ENCODE results near the gene KDM7A.
A peak's percentile ranks its signal among the peaks of the same experiment; 100 is the strongest.
"Not testable (repeated sequence)": the region's sequence is repeated elsewhere in the genome, so short reads cannot be mapped to it uniquely, and the experiment has no call there.

Gene KDM7A

GRCh38 chr7:140176811-140177702 is at the start of gene KDM7A:
Gene KDM7A (minus strand): TSS chr7:140176983. CDS start chr7:140176937, 46 bp downstream.
- DNase-seq (ENCODE audit: low spot score): peak; percentile 94

DNA sequence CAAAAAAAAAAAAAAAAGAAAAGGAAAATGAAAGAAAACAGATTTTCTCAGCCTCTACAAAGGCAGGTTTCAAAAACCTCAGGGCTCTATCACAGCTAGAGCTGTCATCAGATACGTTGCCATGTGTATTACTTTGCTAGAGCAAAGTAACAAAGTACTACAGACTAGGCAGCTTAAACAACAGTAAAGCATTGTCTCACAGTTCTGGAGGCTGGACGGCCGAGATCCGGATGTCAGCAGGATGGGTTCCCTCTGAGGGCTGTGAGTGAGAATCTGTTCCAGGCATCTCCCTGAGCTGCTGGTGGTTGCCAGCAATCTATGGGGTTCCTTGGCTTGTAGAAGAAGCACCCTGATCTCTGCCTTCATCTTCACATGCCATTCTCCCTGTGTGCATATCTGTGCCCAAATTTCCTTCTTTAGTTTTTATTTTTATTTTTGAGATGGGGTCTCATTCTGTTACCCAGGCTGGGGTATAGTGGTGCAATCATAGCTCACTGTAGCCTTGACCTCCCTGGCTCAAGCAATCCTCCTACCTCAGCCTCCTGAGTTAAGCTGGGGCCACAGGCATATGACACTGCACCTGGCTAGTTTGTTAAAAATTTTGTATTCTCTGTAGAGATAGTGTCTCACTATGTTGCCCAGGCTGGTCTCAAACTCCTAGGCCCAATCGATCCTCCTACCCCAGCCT is 48.9 kb upstream of the KDM7A start:
- no peak for DNase-seq (ENCODE audit: low spot score)

DNA sequence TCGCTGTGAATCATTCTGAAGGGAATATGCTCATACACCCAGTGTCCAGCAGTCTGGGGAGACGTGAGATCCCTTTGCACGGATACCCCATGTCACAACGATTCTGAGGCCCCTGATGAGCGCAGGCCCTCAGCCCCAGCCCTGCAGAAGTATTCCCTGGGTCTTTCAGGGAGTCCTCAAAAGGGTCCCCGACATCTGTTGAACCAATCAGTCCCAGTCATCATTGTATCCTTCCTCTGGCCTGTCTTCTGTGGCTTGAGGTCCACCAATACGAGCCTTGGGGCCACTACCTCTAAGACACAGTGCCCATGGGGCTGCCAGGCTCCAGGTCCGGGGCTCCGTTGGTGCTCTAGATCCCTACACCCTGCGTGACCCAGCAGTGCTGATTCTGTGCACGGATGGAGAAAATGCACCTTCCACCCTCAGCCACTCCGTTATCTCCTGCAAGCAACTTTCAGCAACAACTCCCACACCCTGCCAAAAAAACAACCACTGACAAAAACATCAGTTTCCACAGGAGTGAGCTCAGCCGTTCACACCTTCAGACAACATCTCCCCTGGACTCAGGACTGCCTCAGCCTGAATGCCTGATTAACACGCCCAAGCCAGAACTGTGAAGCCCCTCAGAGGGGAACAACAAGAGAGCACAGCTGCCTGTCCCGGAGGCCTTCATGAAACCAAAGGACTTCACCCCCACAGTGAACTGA is 46.9 kb upstream of the KDM7A start:
- DNase-seq (ENCODE audit: low spot score): no peak

DNA sequence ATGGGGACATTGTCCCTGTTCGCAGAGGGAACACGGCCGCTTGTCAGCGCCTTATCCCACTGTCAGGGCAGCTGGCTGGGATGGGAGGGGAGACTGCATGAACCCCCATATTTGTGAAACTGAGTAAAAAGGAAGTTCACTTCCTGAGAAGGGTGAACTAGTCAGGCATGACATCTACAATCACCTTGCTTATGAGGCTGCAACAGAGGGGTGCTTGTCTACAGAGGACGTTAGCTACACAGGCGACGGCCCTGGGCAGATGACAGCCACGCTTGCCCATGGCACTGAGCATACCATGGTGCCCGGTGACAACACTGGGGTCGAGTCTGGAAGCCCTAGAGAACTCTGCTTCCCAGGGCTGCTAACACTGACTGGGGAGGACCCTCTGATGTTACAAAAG is 46.0 kb upstream of the KDM7A start:
- no peak for DNase-seq (ENCODE audit: low spot score)

GRCh38 chr7:140219672-140220524 is 43.1 kb upstream of the KDM7A start:
- DNase-seq (ENCODE audit: low spot score): no peak

DNA sequence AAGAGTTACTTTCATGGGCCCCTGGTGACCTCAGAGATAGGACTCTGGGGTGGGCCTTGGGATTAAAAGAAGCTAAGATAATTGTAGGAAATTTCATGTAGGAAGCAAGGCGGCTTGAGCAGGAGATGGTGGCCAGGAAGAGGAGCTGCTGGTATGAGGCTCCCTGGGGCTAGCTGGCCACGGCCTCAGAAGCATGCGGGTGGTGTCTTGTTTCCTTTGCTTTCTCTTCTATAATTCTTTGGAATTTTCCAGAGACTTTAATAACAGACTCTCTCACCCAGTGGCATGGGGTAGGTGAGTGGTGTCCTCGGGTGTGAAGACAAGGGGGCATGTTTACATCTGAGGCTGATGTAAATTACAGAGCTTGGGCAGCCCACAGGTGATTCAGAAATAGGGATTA is 41.9 kb upstream of the KDM7A start:
- no peak for DNase-seq (ENCODE audit: low spot score)

DNA sequence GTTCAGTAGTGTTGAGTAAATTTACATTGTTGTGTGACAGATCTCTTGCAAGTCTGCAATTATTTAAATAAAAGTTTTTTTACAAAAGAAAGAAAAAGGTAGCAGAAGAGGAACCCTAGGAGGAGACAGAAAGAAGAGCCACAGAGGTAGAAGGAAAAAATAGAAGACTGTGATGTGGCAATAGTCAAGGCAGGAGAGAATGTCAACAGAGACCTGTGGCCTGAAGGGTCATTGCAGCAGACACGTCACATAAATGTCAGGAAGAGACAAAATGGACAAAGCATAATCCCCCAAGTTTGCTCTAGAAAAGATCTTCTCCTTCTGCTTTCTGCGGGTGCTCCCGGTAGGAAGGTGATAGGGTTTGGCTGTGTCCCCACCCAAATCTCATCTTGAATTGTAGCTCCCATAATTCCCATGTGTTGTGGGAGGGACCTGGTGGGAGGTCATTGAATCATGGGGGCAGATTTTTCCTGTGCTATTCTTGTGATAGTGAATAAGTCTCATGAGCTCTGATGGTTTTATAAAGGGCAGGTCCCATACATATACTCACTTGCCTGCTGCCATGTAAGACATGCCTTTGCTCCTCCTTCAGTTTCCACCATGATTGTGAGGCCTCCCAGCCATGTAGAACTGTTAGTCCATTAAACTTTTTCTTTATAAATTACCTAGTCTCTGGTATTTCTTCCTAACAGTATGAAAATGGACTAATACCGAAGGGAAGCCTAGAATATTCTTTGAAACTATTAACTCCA is 41.1 kb upstream of the KDM7A start:
- DNase-seq (ENCODE audit: low spot score): no peak

DNA sequence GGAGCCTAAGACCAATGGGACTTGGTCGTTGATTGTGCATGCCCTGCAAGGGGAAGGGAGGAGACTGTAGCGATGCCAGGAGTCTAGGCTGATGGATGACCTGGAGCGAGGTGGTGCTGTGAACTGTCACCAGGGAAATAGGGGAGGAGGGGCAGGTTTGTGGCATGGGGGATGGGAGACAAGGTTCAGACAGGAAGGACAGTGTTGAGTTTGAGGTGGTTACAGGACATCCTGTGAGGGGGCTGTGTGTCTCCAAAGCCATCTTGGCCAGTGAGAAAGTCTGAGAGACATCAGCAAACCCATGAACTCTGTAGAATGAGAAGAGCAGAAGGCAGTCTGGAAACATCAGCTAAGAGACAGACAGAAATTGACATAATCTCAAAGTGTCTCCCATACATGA is 38.5 kb upstream of the KDM7A start:
- no peak for DNase-seq (ENCODE audit: low spot score)

- DNase-seq (ENCODE audit: low spot score): no peak
Measured at GRCh38 chr7:140214075-140214684, 37.4 kb upstream of the KDM7A start.

- no peak for DNase-seq (ENCODE audit: low spot score)
Measured at GRCh38 chr7:140213684-140214074, 36.9 kb upstream of the KDM7A start.

GRCh38 chr7:140212100-140212881 is 35.5 kb upstream of the KDM7A start:
- no peak for DNase-seq (ENCODE audit: low spot score)

- no peak for DNase-seq (ENCODE audit: low spot score)
Measured at GRCh38 chr7:140211698-140212097, 34.9 kb upstream of the KDM7A start.

- DNase-seq (ENCODE audit: low spot score): no peak
Measured at GRCh38 chr7:140209866-140210609, 33.3 kb upstream of the KDM7A start.

GRCh38 chr7:140206616-140207389 is 30.0 kb upstream of the KDM7A start:
- no peak for DNase-seq (ENCODE audit: low spot score)

DNA sequence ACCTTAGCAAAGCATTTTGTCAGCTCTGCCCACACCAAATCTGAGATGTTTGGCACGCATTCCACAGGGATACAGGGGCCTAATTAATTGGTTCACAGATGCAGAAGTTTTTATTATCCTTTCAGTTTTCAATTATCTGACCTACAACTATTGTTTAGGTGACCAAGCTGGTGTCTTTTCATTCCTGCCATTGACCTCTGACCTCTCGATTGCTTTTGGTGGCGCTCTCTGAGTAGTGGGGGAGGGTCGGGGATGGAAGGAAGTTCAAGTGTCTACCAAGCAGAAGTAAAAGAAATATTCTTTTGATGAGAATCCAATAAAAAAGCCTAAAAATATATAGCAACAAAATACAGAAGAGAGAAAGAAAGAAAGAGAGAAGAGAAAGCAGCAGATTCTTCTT is 28.8 kb upstream of the KDM7A start:
- no peak for DNase-seq (ENCODE audit: low spot score)

DNA sequence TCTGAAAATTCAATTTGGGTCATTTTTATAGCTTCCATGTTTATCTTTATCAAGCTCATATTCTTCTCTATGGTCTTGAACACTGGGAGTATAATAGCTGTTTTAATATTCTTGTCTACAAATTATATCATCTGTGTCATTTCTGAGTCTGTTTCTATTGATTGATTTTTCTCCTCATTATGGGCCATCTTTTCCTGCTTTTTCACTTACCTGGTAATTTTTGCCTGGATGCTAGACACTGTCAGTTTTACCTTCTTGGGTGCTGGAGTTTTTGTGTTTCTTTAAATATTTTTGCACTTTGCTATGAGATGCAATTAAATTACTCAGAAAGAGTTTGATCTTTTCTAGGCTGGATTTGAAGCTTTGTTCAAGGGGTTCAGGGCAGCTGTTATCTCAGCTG is 26.8 kb upstream of the KDM7A start:
- DNase-seq (ENCODE audit: low spot score): no peak

DNA sequence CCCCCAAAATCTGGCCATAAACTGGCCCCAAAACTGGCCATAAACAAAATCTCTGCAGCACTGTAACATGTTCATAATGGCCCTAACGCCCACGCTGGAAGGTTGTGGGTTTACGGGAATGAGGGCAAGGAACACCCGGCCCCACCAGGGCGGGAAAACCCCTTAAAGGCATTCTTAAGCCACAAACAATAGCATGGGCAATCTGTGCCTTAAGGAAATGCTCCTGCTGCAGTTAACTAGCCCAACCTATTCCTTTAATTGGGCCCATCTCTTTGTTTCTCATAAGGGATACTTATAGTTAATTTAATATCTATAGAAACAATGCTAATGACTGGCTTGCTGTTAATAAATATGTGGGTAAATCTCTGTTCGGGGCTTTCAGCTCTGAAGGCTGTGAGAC is 26.2 kb upstream of the KDM7A start:
- DNase-seq (ENCODE audit: low spot score): not testable (repeated sequence)

GRCh38 chr7:140201393-140201792 is 24.6 kb upstream of the KDM7A start:
- DNase-seq (ENCODE audit: low spot score): no peak
